OCI-LY1 (cell line): ENCODE data around the gene SH3PXD2A.

Source experiments
- EZH2 ChIP-seq: fragments of 200-600 bp; sonication (generic), shearing (Covaris generic); IDR thresholded peaks from 2 replicates; pipeline ENCODE4 v1.8.0; 2017; ENCODE audit warnings: borderline replicate concordance, mixed run types, mild to moderate bottlenecking, antibody characterized with exemption, low read length, moderate library complexity, mixed read lengths
- TF ChIP-seq, protein P1 (sequence below): fragments of 200-600 bp; sonication (generic), shearing (Covaris generic); IDR thresholded peaks from 2 replicates; pipeline ENCODE4 v1.5.1; 2017; ENCODE audit warnings: mild to moderate bottlenecking, antibody characterized with exemption, low read length, moderate library complexity, mixed read lengths

DNA sequence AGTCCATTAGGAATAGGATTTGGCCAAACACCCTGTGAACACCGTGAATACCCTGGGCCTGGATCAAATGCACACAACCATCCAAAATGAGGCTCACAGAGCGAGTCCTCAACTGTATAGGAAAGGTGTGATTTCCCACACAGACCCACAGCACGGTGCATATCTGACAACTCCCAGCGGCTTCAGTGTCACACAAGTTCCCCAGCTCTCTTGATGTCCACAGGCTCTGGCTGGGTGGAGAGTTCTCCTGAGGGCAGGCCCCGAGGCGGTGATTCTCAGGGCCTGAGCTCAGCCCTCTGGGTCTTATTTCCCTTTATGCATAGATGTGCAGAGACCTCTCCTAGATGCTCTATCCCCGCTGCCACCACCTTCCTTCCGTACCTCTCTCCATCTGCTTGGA is 64.1 kb downstream of the SH3PXD2A start:
- TF ChIP-seq, protein P1, sequence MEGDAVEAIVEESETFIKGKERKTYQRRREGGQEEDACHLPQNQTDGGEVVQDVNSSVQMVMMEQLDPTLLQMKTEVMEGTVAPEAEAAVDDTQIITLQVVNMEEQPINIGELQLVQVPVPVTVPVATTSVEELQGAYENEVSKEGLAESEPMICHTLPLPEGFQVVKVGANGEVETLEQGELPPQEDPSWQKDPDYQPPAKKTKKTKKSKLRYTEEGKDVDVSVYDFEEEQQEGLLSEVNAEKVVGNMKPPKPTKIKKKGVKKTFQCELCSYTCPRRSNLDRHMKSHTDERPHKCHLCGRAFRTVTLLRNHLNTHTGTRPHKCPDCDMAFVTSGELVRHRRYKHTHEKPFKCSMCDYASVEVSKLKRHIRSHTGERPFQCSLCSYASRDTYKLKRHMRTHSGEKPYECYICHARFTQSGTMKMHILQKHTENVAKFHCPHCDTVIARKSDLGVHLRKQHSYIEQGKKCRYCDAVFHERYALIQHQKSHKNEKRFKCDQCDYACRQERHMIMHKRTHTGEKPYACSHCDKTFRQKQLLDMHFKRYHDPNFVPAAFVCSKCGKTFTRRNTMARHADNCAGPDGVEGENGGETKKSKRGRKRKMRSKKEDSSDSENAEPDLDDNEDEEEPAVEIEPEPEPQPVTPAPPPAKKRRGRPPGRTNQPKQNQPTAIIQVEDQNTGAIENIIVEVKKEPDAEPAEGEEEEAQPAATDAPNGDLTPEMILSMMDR, result no peak
- TF ChIP-seq EZH2, result no peak
